Rectal smooth muscle tissue (tissue), 1 donor: ENCODE measurements around the gene IL18BP.

ENCODE experiments used
- H3K27ac ChIP-seq: one replicate; pipeline ENCODE4 v1.7.0; 2013; ENCODE audit warnings: low read depth, low read length, inconsistent platforms
- H3K27me3 ChIP-seq: one replicate; pipeline ENCODE4 v1.7.0; 2013; ENCODE audit warnings: low read length; ENCODE audit not compliant: control insufficient read depth, insufficient read depth
- H3K36me3 ChIP-seq: one replicate; pipeline ENCODE4 v1.7.0; 2013; ENCODE audit warnings: low read length; ENCODE audit not compliant: control insufficient read depth, insufficient read depth
- H3K4me1 ChIP-seq: one replicate; pipeline ENCODE4 v1.7.0; 2013; ENCODE audit warnings: low read length; ENCODE audit not compliant: control insufficient read depth, insufficient read depth
- H3K4me3 ChIP-seq: one replicate; pipeline ENCODE4 v1.7.0; 2013; ENCODE audit warnings: low read length
- H3K9ac ChIP-seq: one replicate; pipeline ENCODE4 v1.7.0; 2013; ENCODE audit warnings: low read length

IL18BP gene

GRCh38 chr11:72042064-72042745, 43.5 kb downstream of the IL18BP start:
- peak overlapping the region; percentile 99 for H3K27ac ChIP-seq
- H3K36me3 ChIP-seq, result no peaks in the 10 kb centered on the region
- H3K4me1 ChIP-seq, result peaks cover 39% of the 10 kb centered on the region
- no peaks in the 10 kb centered on the region for H3K27me3 ChIP-seq
- H3K9ac ChIP-seq, result peak overlapping the region; percentile 83
- H3K4me3 ChIP-seq, result peak overlapping the region; percentile 76

- Histone ChIP-seq H3K9ac (no peak overlapping the region), H3K27me3 (no peaks in the 10 kb centered on the region), H3K36me3 (no peaks in the 10 kb centered on the region), H3K27ac (peak overlapping the region; percentile 66), H3K4me3 (peak overlapping the region; percentile 27), H3K4me1 (peaks cover 22% of the 10 kb centered on the region)
These were observed 47.1 kb downstream of the IL18BP start for GRCh38 chr11:72045849-72046248.

- Histone ChIP-seq H3K36me3 (no peaks in the 10 kb centered on the region), H3K4me3 (no peak overlapping the region), H3K27ac (no peak overlapping the region), H3K4me1 (peaks cover 6% of the 10 kb centered on the region), H3K9ac (no peak overlapping the region), H3K27me3 (no peaks in the 10 kb centered on the region)
These were observed 50.2 kb downstream of the IL18BP start for GRCh38 chr11:72048766-72049460.
